Effector CD4-positive, alpha-beta T cell (primary cell): ENCODE data around the gene NFKBIZ.

Experiments used
- DNase-seq: peaks from one replicate; pipeline ENCODE4 v3.0.0-alpha.2; 2020

Gene NFKBIZ

DNA sequence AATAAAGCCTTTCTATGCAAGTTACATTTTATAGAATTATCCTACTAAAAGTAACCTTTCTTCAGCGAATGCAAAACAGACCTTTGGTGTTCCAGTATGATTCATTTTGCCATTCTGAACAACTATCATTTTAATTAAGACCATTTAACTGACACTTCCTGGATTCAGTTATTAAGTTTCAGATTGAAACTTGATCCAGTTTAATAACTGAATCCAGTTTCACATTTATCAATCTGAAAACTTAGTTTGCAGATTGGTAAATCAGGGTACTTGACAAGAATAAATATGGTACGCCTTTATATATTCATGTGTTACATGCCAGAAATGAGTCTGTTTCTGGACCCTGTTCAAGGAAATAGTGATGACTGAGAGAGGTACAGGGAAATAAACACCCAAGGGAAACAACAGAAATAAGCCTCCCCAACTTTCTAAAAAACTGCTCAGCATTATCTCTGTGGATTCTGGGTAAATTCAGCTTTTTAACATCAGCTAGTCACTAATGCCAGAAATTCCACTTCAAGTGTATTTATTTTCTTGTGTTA, 23.3 kb upstream of the NFKBIZ start:
- DNase-seq: no peak

DNA sequence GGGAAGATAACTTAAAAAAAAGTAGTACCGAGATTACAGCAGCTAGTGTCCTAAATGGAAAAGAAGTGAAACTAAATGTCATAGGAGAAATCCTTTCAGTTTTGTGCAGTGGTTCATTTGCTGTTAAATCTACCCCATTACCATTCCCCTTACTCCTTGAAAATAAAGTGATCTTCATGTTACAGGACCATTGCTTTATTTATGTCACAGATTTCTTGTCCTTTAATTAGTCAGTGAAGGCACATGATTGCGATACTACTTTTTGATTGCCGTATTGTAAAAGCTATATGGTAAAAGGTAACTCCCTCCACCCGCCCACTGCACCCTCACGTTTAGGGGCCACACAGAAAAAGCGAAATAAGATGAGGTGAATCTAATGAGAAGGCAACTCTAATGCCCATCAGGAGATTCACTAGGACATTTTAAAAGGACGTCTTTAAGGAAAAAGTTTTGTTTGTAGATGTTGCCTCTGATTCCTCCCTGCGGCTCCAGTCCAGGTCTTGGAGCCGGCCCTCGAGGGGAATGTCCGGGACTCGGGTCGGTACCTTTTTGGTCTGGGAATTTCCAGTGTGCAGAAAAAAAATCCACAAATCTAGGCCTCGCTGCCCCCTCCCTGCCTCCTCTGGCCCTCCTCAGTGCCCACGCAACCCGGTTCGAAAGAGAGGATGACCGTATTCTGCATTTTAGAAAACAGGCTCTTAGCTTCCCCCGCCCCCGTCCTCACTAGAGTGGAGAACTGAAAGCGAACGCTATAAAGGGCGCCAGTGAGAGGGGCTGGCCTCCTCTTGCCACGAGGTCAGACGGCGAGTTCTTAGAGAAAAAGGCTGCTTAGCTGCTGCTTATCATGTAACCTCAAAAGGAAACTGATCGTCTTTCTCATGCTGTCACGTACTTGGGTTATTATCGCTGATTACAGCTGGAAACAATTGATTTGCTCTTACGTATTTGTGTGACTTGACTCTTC, 21.8 kb upstream of the NFKBIZ start:
- DNase-seq: peak; percentile 70

- no peak for DNase-seq
Measured at GRCh38 chr3:101828276-101828675, 21.0 kb upstream of the NFKBIZ start.

DNA sequence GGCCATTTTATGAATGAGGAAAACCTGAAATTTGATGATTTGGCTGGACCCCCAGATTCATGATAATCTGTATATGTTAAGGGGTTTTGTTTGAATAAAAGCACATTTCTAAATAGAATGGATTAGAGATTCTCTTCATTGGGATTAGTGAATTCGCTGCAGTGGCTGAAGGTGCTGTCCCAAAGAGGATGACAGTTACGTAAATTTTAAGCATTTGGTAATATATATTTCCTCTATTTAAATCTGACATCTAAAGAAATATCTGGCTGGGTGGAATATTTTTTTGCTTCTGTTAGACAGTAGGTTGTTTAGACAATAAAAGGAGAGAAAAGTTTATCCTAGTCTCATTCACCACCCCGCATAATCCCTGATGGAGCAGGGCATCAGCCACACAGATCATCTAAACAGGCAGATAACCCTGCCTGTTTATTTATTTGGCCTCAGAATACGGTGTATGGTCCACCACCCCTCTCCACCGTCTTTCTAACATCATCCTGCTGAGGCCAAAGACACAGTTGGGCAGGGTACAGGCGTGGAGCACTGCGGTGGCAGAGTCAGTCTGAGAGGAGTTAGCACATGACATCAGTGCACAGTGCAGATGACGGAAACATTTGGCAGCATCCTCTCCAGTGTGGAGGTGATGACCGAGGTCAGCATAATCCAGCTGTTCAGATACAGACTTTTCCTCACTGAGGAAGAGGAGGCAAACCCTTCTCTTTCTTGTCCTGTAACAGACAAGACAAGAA, 20.4 kb upstream of the NFKBIZ start:
- peak; percentile 30 for DNase-seq

- no peak for DNase-seq
Measured at GRCh38 chr3:101829437-101829830, 19.9 kb upstream of the NFKBIZ start.

GRCh38 chr3:101829874-101830273, 19.4 kb upstream of the NFKBIZ start:
- no peak for DNase-seq

DNA sequence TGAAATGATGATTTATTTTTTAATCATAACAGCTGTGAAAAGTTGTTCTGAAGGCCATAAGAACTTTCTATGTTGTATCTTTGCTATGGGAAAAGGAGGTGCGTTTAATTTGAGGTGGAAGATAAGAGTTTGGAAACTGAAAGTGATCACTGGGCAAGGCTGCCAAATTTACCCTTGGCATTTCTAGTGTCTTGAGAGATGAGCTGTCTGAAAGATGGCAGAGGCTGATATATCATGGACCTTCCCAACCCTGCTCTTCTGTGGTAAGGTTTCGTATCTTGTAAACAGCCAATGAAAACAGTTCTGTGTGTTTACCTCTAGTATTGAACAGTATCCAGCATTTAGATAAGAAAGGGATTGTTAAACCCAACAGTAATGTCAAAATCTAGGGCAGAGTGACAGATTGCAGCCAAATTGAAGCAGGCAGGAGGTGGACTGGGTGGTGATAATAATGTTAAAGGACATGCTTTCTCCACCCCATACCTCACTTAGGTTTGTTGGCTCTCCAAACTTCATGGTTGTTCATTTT, 15.8 kb upstream of the NFKBIZ start:
- no peak for DNase-seq

DNA sequence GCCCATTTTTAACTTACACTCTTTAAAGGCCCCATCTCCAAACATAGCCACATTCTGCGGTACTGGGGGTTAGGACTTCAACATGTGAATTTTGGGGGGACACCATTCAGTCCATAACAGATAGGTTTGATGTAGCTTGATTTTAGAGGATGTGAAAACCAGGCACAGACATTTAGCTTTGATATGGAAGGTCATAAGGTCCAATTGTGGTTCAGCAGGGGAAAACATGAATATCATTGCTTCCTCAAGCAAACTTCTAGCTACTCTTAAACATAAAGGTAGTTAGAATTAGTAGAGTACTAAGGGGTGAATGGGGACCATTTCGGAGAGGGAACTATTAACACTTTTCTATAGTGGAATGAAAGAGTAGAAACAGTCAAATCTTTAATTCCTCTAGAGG, 13.6 kb upstream of the NFKBIZ start:
- no peak for DNase-seq

GRCh38 chr3:101836160-101836559, 13.2 kb upstream of the NFKBIZ start:
- DNase-seq: no peak

- DNase-seq: no peak
Measured at GRCh38 chr3:101836652-101837598, 12.4 kb upstream of the NFKBIZ start.

DNA sequence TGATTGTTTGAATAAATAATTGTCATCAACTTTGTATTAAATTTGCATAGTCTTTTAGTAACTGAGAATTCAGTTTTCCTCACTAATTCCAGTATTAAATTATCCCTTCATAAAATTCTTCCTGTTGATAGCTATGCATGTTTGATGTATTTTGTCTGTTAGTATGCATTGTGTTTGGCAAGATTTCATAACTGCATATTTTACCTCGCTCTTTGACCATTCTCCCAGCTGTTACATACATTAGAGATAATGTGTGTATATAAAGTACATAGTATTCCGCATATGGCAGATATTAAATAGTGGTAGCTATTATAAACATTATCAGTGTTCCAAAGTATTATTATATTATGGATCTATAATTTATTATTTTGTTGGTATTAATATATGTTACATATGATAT, 10.6 kb upstream of the NFKBIZ start:
- DNase-seq: no peak

GRCh38 chr3:101840066-101840465, 9.2 kb upstream of the NFKBIZ start:
- no peak for DNase-seq

GRCh38 chr3:101842245-101842934, 6.9 kb upstream of the NFKBIZ start:
- no peak for DNase-seq

DNA sequence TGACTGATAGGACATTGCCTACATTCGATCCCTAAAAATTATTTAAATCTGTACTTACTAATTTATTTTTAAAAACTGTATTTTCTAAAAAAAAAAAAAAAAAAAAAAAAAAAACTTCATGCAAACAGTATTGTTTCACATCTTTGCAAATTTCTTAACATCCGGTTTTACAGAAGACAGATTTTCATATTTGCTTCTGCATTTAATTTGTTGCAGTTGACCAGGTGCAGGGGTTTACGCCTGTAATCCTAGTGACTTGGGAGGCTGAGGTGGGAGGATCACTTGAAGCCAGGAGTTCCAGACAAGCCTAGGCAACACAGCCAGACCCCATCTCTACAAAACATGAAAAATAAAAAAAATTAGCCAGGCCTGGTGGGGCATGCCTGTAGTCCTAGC, 6.4 kb upstream of the NFKBIZ start:
- no peak for DNase-seq

- DNase-seq: no peak
Measured at GRCh38 chr3:101845425-101845824, 3.9 kb upstream of the NFKBIZ start.

GRCh38 chr3:101846709-101847108, 2.6 kb upstream of the NFKBIZ start:
- no peak for DNase-seq

GRCh38 chr3:101847328-101847727, 2.0 kb upstream of the NFKBIZ start:
- DNase-seq: no peak

GRCh38 chr3:101848326-101848725, 988 bp upstream of the NFKBIZ start:
- DNase-seq: no peak

DNA sequence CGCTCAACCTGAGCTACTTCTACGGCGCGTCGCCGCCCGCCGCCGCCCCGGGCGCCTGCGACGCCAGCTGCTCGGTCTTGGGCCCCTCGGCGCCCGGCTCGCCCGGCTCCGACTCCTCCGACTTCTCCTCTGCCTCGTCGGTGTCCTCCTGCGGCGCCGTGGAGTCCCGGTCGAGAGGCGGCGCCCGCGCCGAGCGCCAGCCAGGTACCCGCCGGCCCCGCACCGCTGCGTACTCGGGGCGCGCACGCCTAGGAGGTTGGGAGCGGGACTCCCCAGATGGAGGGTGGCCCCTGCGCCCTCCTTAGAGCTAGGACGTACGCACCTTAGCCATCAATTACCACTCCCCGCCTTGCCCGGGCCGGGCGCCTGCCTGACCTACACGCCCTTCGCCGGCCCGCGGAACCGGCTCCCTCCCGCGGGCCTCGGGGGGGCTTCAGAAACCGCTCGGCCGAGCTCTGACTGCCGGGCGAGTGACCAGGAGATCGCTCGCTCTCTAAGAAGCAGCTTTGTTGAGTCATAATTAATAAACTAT, 466 bp downstream of the NFKBIZ start:
- peak; percentile 35 for DNase-seq

DNA sequence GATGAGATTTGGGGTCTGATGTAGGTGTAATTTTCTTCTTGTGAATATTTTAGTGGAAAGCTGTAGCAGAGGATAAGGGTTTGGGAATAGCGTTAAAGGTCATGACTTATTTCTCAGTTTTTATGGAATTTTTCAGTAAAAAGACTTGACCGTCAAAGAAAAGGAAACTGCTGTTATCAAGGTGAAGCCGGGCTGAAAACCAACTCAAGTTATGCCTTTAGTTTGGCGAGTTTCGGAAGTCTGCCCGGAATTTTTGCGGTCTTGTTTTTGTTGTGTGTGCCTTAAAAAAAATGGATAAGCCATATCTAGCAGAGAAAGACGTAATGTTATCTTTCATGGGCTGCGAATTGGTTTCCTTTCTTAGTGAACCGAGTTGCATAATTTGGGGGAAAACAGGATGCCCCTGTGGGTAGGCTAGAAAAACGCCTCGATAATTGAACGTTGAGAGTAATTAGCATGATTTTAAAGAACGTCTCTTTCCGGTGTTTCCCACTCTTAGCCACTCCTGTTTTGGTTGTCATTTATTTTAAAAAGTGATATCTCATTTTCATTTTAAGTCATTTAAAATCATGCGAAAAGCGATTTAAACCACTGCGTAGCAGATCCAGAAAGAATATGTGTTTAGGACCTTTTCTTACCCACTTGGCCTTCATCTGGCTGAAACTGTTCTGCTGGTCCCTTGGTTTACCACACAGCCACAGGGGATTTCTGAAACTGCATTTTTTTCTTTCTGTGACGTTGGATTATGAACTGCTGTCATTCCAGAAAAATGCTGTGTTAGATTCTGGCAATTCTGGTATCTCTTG, 1.1 kb downstream of the NFKBIZ start:
- peak; percentile 51 for DNase-seq
